M059J (cell line): ENCODE data around the gene MADCAM1. TPM values are rescaled to one million over a fixed set of nuclear protein-coding genes. Genes with fewer than 3 reads are reported as not detected.
"Not testable (repeated sequence)": the region's sequence is repeated elsewhere in the genome, so short reads cannot be mapped to it uniquely, and the experiment has no call there.

ENCODE experiments used
- DNase-seq: peaks from one replicate; pipeline ENCODE4 v3.0.0-alpha.2; 2012; ENCODE audit warnings: low read depth
- total RNA-seq: library from RNA; depleted of rRNA; stranded (reverse); fragments of >200 nt; shearing (Covaris generic); gene quantifications from 2 replicates; pipeline ENCODE4 v1.2.3, GENCODE V29; 2014; rRNA removed

Gene MADCAM1
- total RNA-seq = not detected in 2 replicates

GRCh38 chr19:496112-496665 lies at the start of gene MADCAM1:
MADCAM1 (plus strand) TSS chr19:496486; CDS start chr19:496500, 14 bp downstream.
- DNase-seq = no peak

DNA sequence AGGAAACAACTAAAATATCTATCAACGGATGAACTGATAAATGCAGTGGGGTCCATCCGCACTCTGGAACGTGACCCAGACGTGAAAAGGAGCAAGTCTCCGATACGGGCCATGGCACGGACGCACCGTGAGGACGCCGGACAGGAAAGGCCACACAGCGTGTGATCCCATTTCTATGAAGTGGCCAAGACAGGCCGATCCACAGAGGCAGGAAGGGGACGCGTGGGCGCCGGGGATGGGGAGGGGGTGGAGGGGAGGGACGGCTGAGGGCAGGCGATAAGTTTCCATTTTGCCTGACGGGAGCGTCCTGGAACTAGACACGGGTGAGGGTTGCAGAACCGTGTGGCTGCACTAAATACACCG lies 49.2 kb upstream of the MADCAM1 start:
- DNase-seq = no peak

DNA sequence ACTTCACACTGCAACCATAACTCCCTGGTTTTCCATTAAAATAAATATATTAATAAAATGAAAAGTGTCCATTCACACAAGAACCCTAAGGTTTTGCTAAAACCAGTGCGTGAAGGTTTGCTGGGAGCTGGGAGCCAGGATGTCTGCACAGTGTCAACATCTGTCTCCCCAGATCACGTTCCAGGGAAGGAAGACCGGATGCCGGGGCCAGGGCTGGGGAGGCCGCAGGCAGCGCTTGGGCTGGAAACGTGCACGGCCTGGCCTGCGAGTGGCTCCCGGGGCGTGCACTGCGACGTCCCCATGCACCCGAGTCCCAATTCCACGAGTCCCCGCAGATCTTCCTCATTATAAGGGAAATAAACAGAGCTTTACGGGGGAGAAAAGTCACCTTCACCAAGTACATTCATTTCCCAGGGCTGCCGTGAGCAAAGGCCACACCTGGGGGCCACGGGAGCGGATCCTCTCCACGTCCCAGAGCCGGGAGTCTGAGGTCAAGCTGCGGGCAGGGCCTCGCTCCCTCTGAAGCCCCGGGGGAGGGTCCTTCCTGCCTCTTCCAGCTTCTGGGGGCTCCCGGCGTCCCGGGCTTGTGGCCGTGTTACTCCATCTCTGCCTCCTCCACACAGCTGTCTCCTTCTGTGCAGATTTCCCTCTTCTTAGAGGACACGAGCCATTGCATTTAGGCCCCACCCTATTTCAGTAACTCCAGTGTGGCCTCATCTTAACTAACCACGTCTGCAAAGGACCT lies 48.3 kb upstream of the MADCAM1 start:
- DNase-seq = no peak

GRCh38 chr19:449916-450315 lies 46.4 kb upstream of the MADCAM1 start:
- DNase-seq = no peak

- not testable (repeated sequence) for DNase-seq
Measured at GRCh38 chr19:450912-451481, 45.3 kb upstream of the MADCAM1 start.

- DNase-seq = no peak
Measured at GRCh38 chr19:452829-453228, 43.5 kb upstream of the MADCAM1 start.

GRCh38 chr19:453606-454005 lies 42.7 kb upstream of the MADCAM1 start:
- no peak for DNase-seq

DNA sequence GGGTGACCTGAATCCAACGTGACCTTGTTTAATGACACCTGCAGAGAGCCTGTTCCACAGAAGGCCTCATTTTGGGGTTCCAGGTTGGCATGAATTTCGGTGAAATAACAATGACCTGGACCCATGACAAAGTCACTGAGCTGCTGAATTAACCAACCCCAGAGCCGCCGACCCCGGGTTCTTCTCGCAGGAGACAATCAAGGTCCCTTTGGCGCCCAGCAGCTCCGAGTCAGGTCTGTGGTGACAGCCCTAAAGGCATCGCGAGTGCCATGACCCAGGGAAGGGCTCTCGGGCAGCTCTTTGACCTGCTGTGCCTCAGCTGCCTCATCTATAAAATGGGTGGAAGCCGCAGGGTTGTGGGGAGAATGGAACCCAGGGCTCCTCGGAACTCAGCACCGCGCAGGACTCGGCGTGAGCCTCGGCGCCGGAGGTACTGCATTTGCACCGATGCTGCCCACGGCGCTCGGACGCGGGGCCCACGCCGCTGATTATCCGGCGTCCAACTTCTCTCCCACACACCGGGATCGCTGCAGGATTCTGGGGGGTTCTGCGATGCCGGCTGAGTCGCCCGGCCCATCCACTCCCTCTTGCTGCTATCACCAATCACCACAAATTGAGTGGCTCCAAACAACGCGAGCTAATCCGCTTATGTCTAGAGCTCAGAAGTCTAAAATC lies 41.1 kb upstream of the MADCAM1 start:
- no peak for DNase-seq

GRCh38 chr19:455851-456546 lies 40.3 kb upstream of the MADCAM1 start:
- no peak for DNase-seq

GRCh38 chr19:456547-457110 lies 39.7 kb upstream of the MADCAM1 start:
- DNase-seq = no peak

DNA sequence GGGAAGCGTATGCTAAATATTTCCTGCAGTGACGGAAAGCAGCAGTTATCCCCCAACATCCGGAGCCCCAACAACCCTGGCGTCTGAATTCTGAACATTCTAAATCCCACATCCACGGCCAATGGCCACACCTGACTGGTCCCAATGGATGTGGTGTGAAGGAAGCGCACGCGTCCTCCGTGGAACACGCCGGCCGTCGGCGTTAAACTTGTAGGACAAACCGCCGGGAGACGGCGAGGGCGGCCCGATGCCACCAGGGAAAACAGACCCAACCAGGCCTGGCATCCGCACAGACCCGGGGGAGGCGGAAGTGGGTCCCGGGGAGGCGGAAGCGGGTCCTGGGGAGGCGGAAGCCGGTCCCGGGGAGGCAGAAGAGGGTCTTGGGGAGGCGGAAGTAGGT lies 38.6 kb upstream of the MADCAM1 start:
- DNase-seq = no peak

DNA sequence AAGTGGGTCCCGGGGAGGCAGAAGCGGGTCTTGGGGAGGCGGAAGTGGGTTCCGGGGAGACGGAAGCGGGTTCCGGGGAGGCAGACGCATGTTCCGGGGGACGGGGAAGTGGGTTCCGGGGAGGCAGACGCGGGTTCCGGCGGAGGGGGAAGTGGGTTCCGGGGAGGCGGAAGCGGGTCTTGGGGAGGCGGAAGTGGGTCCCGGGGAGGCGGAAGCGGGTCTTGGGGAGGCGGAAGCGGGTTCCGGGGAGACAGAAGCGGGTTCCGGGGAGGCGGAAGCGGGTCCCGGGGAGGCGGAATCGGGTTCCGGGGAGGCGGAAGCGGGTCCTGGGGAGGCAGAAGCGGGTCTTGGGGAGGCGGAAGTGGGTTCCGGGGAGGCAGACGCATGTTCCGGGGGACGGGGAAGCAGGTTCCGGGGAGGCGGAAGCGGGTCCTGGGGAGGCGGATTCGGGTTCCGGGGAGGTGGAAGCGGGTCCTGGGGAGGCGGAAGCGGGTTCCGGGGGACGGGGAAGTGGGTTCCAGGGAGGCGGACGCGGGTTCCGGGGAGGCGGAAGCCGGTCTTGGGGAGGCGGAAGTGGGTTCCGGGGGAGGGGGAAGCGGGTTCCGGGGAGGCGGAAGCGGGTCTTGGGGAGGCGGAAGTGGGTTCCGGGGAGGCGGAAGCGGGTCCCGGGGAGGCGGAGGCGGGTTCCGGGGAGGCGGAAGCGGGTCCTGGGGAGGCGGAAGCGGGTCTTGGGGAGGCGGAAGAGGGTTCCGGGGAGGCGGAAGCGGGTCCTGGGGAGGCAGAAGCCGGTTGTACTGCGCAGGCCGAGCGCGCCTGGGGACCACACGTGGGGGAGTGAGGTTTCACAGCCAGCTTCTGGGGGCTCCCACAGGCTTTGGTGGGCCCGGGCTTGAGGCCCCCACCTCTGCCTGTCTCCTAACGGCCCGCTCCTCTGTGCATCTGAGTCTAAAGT lies 37.9 kb upstream of the MADCAM1 start:
- DNase-seq = no peak

DNA sequence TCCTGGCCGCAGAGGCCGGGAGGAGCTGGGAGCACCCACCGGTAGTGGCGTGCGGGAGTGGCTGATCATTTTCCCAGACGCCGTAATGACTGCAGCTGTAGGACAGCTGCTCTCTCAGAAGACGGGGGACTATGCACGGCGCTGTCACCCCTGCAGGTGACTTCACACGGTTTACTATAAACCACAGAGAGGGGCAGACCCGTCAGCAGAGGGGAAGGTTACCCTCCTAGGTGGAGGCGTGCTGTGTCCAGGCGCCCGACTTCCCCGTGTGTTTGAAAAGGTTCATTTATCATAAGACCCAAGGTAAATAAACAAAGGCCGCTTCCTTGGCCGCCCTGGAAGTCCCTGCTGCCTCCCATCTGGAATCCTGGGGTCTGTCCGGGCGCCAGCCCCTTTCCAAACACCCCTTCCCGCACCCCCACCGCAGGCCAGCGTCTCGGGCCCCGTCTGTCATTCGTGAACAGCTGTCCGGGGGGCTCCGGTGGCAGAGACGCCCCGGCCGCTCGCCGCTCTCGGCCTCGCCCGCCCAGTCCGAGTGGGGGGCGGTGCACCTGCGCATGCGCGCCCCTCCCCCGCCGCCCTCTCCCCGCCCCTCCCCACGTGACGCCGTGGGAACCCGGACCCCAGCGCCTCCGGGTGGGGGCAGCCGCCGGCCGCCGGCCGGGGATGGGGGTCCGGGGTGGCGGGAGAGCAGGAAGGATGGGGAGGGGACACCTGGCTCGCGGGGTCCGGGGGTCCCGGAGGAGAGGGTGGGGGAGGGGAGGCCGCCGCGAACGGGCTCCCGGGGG lies 36.4 kb upstream of the MADCAM1 start:
- peak; percentile 47 for DNase-seq

DNA sequence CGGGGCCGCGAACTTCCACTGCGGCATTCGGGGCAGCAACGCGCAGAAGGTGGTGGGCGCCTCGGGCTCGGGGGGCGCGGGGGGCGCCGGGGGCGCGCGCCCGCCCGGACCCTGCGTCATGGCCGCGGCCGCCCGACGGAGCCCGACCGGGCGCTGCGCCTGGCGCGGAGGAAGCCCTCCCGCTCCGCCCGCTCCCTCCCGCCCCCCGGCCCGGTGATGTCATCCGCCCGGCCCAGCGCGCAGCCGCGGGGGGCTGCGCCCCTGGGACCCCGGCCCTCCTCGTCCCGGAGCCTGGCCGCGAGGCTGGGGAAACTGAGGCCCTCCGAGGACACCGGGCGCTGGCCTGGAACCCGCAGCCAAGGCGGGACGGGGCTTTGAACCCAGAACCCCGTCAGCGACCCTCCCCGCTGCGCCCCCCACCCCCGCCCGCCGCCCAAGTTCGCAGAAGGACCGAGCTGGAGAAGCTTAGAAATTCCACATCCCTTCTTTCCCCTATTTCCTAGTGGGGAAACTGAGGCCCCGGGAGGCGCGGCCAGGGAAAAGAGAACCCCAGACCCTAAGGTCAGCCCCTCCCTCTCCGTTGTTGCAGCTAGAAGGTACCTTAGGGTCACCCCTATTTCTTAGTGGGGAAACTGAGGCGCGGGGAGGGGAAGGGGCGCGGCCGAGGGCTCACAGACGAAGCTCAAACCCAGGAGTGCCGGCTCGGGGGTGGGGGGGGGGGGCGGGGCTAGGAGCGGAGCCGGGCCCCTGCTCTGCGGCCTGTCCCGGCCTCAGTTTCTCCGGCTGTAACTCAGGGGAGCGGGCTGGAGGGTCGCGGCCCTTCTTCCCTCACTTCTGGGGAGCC lies 35.2 kb upstream of the MADCAM1 start, which contains the start of gene SHC2:
SHC2 (minus strand) TSS at position 157 of the 844 bp plus-strand sequence; CDS start at position 120, 37 bp downstream.
- no peak for DNase-seq

GRCh38 chr19:461721-462551 lies 34.4 kb upstream of the MADCAM1 start:
- no peak for DNase-seq

DNA sequence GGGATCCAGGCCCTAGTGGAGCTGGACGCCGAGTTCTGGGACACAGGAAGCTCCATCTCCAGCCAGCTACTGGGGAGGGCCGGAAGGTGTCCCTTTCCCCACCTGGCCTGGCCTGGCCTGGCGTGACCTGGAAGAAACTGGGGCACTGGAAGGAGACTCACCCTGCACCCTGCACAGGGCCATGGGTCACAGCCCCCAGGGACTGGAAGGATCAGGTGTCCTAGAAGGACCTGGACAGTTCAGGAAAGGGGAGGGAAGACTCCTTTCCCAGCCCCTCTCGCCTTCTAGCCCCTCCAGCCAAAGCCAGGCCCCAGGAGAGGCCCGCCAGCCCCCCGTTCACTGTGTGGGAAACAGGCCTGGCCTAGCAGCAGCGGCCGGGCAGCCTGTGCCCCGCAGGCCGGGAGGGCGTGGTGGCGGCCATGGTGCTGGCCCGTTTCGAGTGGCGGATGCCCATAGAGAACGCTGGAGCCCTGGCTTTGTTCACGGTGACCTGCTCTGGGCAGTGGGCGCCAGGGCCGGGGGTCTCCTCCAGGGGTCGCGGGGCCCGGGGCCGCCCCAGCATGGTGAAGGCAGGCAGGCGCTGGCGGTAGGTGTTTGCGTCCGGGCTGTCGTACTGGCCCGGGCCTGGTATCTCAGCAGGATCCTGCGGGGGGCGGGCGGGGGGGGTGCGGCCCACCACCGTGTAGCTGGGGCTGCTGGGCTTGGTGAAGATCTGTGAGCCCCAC lies 32.6 kb upstream of the MADCAM1 start:
- no peak for DNase-seq

DNA sequence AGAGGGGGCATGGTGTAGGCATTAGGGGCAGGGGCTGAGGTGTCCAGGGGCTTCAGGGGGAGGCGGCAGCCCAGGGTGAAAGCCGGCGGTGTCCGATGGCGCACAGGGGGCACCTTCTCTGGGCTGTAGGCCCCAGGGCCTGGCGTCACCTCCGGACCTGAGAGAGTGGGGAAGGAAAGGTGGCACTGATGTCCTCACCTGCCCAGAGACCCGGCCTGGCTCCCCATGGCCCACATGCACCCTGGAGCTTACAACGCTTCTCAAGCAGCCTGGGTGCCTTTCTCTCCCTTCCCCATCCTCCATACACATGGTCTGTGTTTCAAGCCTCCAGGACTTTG lies 32.1 kb upstream of the MADCAM1 start:
- no peak for DNase-seq
